ENCODE data around the gene MAGEA2. TPM values are rescaled to one million over a fixed set of nuclear protein-coding genes. Genes with fewer than 3 reads are reported as not detected.
"Not testable (repeated sequence)": the region's sequence is repeated elsewhere in the genome, so short reads cannot be mapped to it uniquely, and the experiment has no call there.

MAGEA2 gene
- total and polyA plus RNA-seq, 9 of the 15 experiments (the other 6 are each of a cell fraction or from before 2014, with no cell fraction given) = 18.6 to 48.5 (median 37.1) TPM

GRCh38 chrX:152735101-152735500, 18.5 kb downstream of the MAGEA2 start:
- POLR2A ChIA-PET = no interaction called here
- WGBS (ENCODE audit: insufficient coverage, low coverage, missing lambda C conversion rate) = 38% methylated on average over 1 of the region's 2 CpGs
- no TSS peak for BruUV-seq (replicated peaks)

GRCh38 chrX:152734143-152734858, 19.3 kb downstream of the MAGEA2 start:
- H2AFZ ChIP-seq (ENCODE audit: low read depth, low read length); CTCF ChIA-PET (ENCODE audit: low intra/inter-chr PET ratio); H3K4me1 ChIP-seq (replicated peaks in 1 of 2; ENCODE audit: control insufficient read depth in 2 of 2, insufficient read depth in 2 of 2, low read length in 2 of 2); FAIRE-seq; in situ Hi-C loops (cut with MboI); H3K27me3 ChIP-seq (ENCODE audit: control insufficient read depth in 2 of 2, insufficient read depth in 2 of 2, low read length in 2 of 2); H3K9me1 ChIP-seq (ENCODE audit: control insufficient read depth, insufficient read depth, low read length); POLR2A ChIA-PET; intact Hi-C loops (cut with micrococcal nuclease); H4K20me1 ChIP-seq (replicated peaks; ENCODE audit: control insufficient read depth, insufficient read depth, low read length); ATAC-seq; H3K9me3 ChIP-seq (replicated peaks; ENCODE audit: control insufficient read depth, insufficient read depth, low read depth, low read length): not testable (repeated sequence)
- H3K9ac ChIP-seq (ENCODE audit: insufficient read depth in 1 of 2, low read depth in 2 of 2, low read length in 2 of 2) = peak overlapping the region; percentile 89 to 95
- H3K36me3 ChIP-seq (ENCODE audit: control insufficient read depth, insufficient read depth, low read length) = peaks cover 30% of the 10 kb centered on the region
- WGBS (ENCODE audit: insufficient coverage, low coverage, missing lambda C conversion rate) = 0% methylated on average over 8 of the region's 22 CpGs
- H3K4me2 ChIP-seq (ENCODE audit: insufficient read depth, low read length) = peak overlapping the region; percentile 80
- peak overlapping the region; percentile 77 for H3K4me3 ChIP-seq
- peak overlapping the region; percentile 79 for H3K27ac ChIP-seq (ENCODE audit: extremely low read depth, low read depth, low read length)
- peak in 2 of 4 experiments; percentile 16 to 28 for DNase-seq (ENCODE audit: extremely low read depth in 1 of 4, low spot score in 3 of 4)
- BruUV-seq (replicated peaks) = TSS peak; percentile 61
- TF ChIP-seq ZFX (CRISPR knock-in tag; IDR thresholded peaks at IDR 0.05) = peak; percentile 17; the same call in 1 of the 2 replicates
- peak; percentile 67 for TF ChIP-seq RBFOX2 (IDR thresholded peaks at IDR 0.05; ENCODE audit: low read depth, low read length)
- peak; percentile 50; the same call in 1 of the 2 replicates for TF ChIP-seq POLR2G (IDR thresholded peaks at IDR 0.05; ENCODE audit: low read depth, low read length)
- TF ChIP-seq YY1 (IDR thresholded peaks at IDR 0.05; ENCODE audit: borderline replicate concordance in 1 of 3, control insufficient read depth in 1 of 3, extremely low read depth in 1 of 3, insufficient read depth in 3 of 3, insufficient read length in 1 of 3, insufficient replicate concordance in 2 of 3, low read depth in 1 of 3, low read length in 2 of 3) = peak in 1 of 3 experiments; percentile 21
- peaks cover 48% of the 10 kb centered on the region for H3K79me2 ChIP-seq (ENCODE audit: control insufficient read depth, insufficient read depth, low read length)

More at GRCh38 chrX:152735101-152735500, 18.5 kb downstream of the MAGEA2 start:
- H3K79me2 ChIP-seq (ENCODE audit: control insufficient read depth, insufficient read depth, low read length) = peaks cover 48% of the 10 kb centered on the region
- H3K9me3 ChIP-seq (replicated peaks; ENCODE audit: control insufficient read depth, insufficient read depth, low read depth, low read length) = no peaks in the 10 kb centered on the region
- TF ChIP-seq BMI1 (IDR thresholded peaks at IDR 0.05; ENCODE audit: low read length) (no peak), CBX8 (IDR thresholded peaks at IDR 0.05; ENCODE audit: borderline replicate concordance, extremely low read depth, low read depth, low read length, poor library complexity, severe bottlenecking) (no peak)
- no peaks in the 10 kb centered on the region for H3K9me1 ChIP-seq (ENCODE audit: control insufficient read depth, insufficient read depth, low read length)
- intact Hi-C loops (cut with micrococcal nuclease) (no loop called here), in situ Hi-C loops (cut with MboI) (no loop called here)
- peak overlapping the region; percentile 80; the same call in 1 of the 2 replicates for H3K4me2 ChIP-seq (ENCODE audit: insufficient read depth, low read length)
- H3K27me3 ChIP-seq (ENCODE audit: control insufficient read depth in 2 of 2, insufficient read depth in 2 of 2, low read length in 2 of 2) = no peaks in the 10 kb centered on the region
- H3K27ac ChIP-seq (ENCODE audit: extremely low read depth, low read depth, low read length) = no peak overlapping the region
- H4K20me1 ChIP-seq (replicated peaks; ENCODE audit: control insufficient read depth, insufficient read depth, low read length) = no peaks in the 10 kb centered on the region
- ATAC-seq = no peak
- H3K4me3 ChIP-seq = peak overlapping the region; percentile 77; the same call in 1 of the 2 replicates
- H3K4me1 ChIP-seq (replicated peaks in 1 of 2; ENCODE audit: control insufficient read depth in 2 of 2, insufficient read depth in 2 of 2, low read length in 2 of 2) = peaks cover 0 to 5% of the 10 kb centered on the region in 2 experiments; a peak in 2 of 5 replicates
- FAIRE-seq = no peak
- CTCF ChIA-PET (ENCODE audit: low intra/inter-chr PET ratio) = no interaction called here
- peak in 1 of 4 experiments; percentile 5 for DNase-seq (ENCODE audit: extremely low read depth in 1 of 4, low spot score in 3 of 4)
- 0 out of 4 replicates have a peak overlapping the region, but pooled peaks have one; percentile 0 to 89 for H3K9ac ChIP-seq (ENCODE audit: insufficient read depth in 1 of 2, low read depth in 2 of 2, low read length in 2 of 2)
- H2AFZ ChIP-seq (ENCODE audit: low read depth, low read length) = no peak overlapping the region
- H3K36me3 ChIP-seq (ENCODE audit: control insufficient read depth, insufficient read depth, low read length) = peaks cover 30% of the 10 kb centered on the region
